ENCODE results near the gene TBL2. TPM values are rescaled to one million over a fixed set of nuclear protein-coding genes. Genes with fewer than 3 reads are reported as not detected.

TBL2 gene
- total and polyA plus RNA-seq, 2 of the 4 experiments (the other 2 are of a cell fraction): 72.6 to 94.1 TPM

DNA sequence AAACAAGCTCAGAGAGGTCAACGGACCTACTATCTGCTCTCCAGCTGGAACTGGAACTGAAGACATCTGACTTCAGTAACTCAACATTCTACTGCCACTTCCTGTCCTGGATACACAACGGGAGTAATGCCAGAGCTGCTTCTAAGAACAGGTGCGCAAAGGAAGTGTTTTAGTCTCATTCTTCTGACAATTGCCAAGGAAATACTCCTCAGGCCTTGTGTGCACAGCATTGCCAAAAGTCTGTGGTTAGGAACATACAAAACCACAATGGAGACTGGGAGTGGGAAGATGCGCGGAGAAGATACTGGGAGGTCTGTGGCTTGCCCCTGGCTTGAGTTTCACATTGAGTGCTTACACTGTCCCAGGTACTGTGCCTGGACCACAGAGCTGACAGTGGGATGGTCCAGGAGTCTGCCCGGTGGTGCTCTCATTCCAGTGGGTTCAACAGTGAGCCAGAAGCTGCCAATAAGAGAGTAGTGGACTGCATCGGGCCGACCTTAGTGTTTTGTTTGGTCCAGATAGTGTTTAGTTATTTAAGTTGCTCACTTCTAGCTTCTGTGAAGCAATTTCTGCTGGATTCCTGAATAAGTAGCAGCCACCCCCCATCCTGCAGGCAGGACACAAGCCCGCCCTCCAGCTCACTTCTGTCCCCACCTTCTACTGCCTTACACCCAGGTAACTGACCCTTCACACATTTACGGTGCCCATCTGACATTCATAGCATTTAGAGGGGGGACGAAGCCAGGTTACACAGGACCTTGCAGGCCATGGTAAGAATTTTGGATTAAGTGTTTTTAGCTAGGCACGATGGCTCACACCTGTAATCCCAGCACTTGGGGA, 10.3 kb downstream of the TBL2 start:
- Histone ChIP-seq H3K79me1 (ENCODE audit: low read depth in 1 of 2, low read length in 2 of 2) (peaks cover 8 to 18% of the 10 kb centered on the region in 2 experiments), H3K4me3 (ENCODE audit: insufficient read depth, low read depth, low read length) (no peak overlapping the region), H3K27me3 (ENCODE audit: control insufficient read depth, insufficient read depth, low read length) (no peaks in the 10 kb centered on the region), H3K4ac (ENCODE audit: low read depth, low read length) (no peak overlapping the region), H3K14ac (replicated peaks; ENCODE audit: low read depth, low read length) (no peak overlapping the region), H3K27ac (ENCODE audit: insufficient read depth, low read length) (no peak overlapping the region), H3K9me3 (ENCODE audit: control insufficient read depth, insufficient read depth, low read length) (no peaks in the 10 kb centered on the region), H3K4me2 (ENCODE audit: low read depth, low read length) (no peak overlapping the region), H2AFZ (replicated peaks; ENCODE audit: low read length, poor library complexity) (no peak overlapping the region), H3K36me3 (ENCODE audit: control insufficient read depth, insufficient read depth, low read length) (peaks cover 34% of the 10 kb centered on the region), H4K91ac (ENCODE audit: insufficient read depth, low read depth, low read length) (no peak overlapping the region), H2AK9ac (replicated peaks; ENCODE audit: low read depth, low read length, poor library complexity) (no peak overlapping the region), H2AK5ac (ENCODE audit: low read depth, low read length) (no peak overlapping the region), H2BK120ac (ENCODE audit: low read depth, low read length) (no peak overlapping the region), H3K9ac (ENCODE audit: low read depth, low read length) (no peak overlapping the region), H2BK5ac (ENCODE audit: low read depth, low read length, poor library complexity, severe bottlenecking) (no peak overlapping the region), H2BK15ac (ENCODE audit: low read depth, low read length) (no peak overlapping the region), H3K4me1 (ENCODE audit: control insufficient read depth, insufficient read depth, low read length) (0 out of 2 replicates have a peak, but pooled peaks cover 2% of the 10 kb centered on the region), H4K5ac (ENCODE audit: low read depth, low read length) (no peak overlapping the region), H3K23ac (ENCODE audit: low read depth, low read length) (no peak overlapping the region), H4K20me1 (ENCODE audit: insufficient read depth, low read length) (peaks cover 9% of the 10 kb centered on the region), H3K9me1 (ENCODE audit: insufficient read depth, low read length) (peaks cover 13% of the 10 kb centered on the region), H3K56ac (ENCODE audit: extremely low read depth, insufficient read depth, low read length) (no peak overlapping the region), H4K8ac (ENCODE audit: low read depth in 2 of 2, low read length in 2 of 2) (no peak overlapping the region), H3K18ac (ENCODE audit: low read depth, low read length) (no peak overlapping the region), H2BK20ac (ENCODE audit: low read depth, low read length) (no peak overlapping the region)
- POLR2A ChIA-PET (ENCODE audit: unreplicated experiment): interaction anchor here (0.6 to 0.7 kb wide), 2 partner anchors 10 to 23 kb away, joined by 4 to 5 read pairs; partner anchors contain the start of gene TBL2
- CTCF ChIA-PET: no interaction called here
- TF ChIP-seq CTCF (conservative IDR thresholded peaks at IDR 0.05; ENCODE audit: low read depth, low read length) (no peak), MXI1 (IDR thresholded peaks at IDR 0.05; ENCODE audit: borderline replicate concordance, low read depth, low read length) (no peak), POLR2A (IDR thresholded peaks at IDR 0.05; ENCODE audit: low read depth, low read length) (no peak), BHLHE40 (IDR thresholded peaks at IDR 0.05; ENCODE audit: low read depth, low read length) (no peak)
- WGBS, 2 experiments (ENCODE audit: extremely low coverage in 2 of 2, insufficient read length in 1 of 2): 90% methylated on average over 7 of the region's 12 CpGs; no CpG with 5 or more reads in 1 of the 2 experiments
- dilution Hi-C loops (cut with HindIII; ENCODE audit: low sequenced_read_pairs, unreplicated experiment) (no loop called here), in situ Hi-C loops (cut with MboI; ENCODE audit: low sequenced_read_pairs) (no loop called here), intact Hi-C loops (cut with micrococcal nuclease) (no loop called here)
- DNase-seq: no peak
- BruUV-seq (replicated peaks): no TSS peak
- no peak for ATAC-seq (ENCODE audit: low read depth)

Measured in IMR-90 (cell line).